Progenitor cell of endocrine pancreas (in vitro differentiated cells): ENCODE measurements around the gene TMEM244. TPM values are rescaled to one million over a fixed set of nuclear protein-coding genes. Genes with fewer than 3 reads are reported as not detected.

Experiments used
- DNase-seq: peaks from one replicate; pipeline ENCODE4 v3.0.0; 2021; ENCODE audit warnings: low spot score; ENCODE audit not compliant: unreplicated experiment
- H3K27ac Mint-ChIP-seq: 2 replicates; pipeline ENCODE4 v1.8.0; 2021; ENCODE audit warnings: mild to moderate bottlenecking, moderate library complexity, mixed read lengths
- H3K27me3 Mint-ChIP-seq: 2 replicates; pipeline ENCODE4 v1.8.0; 2021; ENCODE audit warnings: mixed read lengths
- H3K36me3 Mint-ChIP-seq: 2 replicates; pipeline ENCODE4 v1.8.0; 2022; ENCODE audit warnings: mixed read lengths; ENCODE audit not compliant: insufficient read depth
- H3K4me1 Mint-ChIP-seq: 2 replicates; pipeline ENCODE4 v1.8.0; 2021; ENCODE audit warnings: low read depth, mixed read lengths
- H3K4me3 Mint-ChIP-seq: 2 replicates; pipeline ENCODE4 v1.8.0; 2021; ENCODE audit warnings: low read depth, mild to moderate bottlenecking, moderate library complexity, mixed read lengths
- H3K9me3 Mint-ChIP-seq: 2 replicates; pipeline ENCODE4 v1.8.0; 2021; ENCODE audit warnings: low read depth, mixed read lengths
- total RNA-seq: library from RNA; stranded (reverse); gene quantifications from 2 replicates; pipeline ENCODE4 v1.2.1, GENCODE V29; 2021
- TF ChIP-seq, protein P1 (sequence below): fragments of 200-600 bp; sonication (generic); IDR thresholded peaks from one replicate; pipeline ENCODE4 v1.5.0; 2021; ENCODE audit warnings: antibody characterized with exemption, mild to moderate bottlenecking; ENCODE audit not compliant: unreplicated experiment

The TMEM244 gene
- total RNA-seq, 1 donor from 2014 or later, result not detected

GRCh38 chr6:129849456-129849855 lies 11.7 kb downstream of the TMEM244 start:
- TF ChIP-seq, protein P1, sequence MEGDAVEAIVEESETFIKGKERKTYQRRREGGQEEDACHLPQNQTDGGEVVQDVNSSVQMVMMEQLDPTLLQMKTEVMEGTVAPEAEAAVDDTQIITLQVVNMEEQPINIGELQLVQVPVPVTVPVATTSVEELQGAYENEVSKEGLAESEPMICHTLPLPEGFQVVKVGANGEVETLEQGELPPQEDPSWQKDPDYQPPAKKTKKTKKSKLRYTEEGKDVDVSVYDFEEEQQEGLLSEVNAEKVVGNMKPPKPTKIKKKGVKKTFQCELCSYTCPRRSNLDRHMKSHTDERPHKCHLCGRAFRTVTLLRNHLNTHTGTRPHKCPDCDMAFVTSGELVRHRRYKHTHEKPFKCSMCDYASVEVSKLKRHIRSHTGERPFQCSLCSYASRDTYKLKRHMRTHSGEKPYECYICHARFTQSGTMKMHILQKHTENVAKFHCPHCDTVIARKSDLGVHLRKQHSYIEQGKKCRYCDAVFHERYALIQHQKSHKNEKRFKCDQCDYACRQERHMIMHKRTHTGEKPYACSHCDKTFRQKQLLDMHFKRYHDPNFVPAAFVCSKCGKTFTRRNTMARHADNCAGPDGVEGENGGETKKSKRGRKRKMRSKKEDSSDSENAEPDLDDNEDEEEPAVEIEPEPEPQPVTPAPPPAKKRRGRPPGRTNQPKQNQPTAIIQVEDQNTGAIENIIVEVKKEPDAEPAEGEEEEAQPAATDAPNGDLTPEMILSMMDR, result no peak
- Mint-ChIP-seq H3K4me1 (no peaks in the 10 kb centered on the region), H3K36me3 (no peaks in the 10 kb centered on the region), H3K27ac (no peak overlapping the region), H3K9me3 (no peaks in the 10 kb centered on the region), H3K4me3 (no peak overlapping the region), H3K27me3 (no peaks in the 10 kb centered on the region)
- no peak for DNase-seq

DNA sequence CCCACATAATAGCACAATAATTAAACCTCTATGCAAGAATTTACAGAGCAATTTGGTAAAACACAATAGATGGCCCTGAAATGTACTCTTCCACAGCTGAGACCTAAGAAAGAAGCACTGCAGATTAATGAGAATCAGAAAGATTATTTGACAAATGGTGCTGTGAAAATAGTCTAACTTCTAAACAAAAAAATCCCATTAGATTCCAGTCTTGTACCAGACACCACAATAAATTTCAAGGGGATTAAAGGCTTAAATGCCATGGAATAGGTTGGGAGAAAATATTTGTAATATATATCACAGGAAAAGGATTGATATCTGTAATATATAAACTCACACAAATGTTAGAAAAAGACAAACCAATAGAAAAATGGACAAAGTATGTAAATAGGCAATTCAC lies 14.4 kb downstream of the TMEM244 start:
- no peaks in the 10 kb centered on the region for H3K9me3 Mint-ChIP-seq
- H3K4me1 Mint-ChIP-seq, result no peaks in the 10 kb centered on the region
- DNase-seq, result no peak
- H3K36me3 Mint-ChIP-seq, result no peaks in the 10 kb centered on the region
- H3K27ac Mint-ChIP-seq, result no peak overlapping the region
- H3K27me3 Mint-ChIP-seq, result no peaks in the 10 kb centered on the region
- H3K4me3 Mint-ChIP-seq, result no peak overlapping the region
- TF ChIP-seq, protein P1, result no peak

- no peak for DNase-seq
- Mint-ChIP-seq H3K9me3 (no peaks in the 10 kb centered on the region), H3K4me1 (no peaks in the 10 kb centered on the region), H3K27me3 (no peaks in the 10 kb centered on the region), H3K36me3 (no peaks in the 10 kb centered on the region), H3K27ac (no peak overlapping the region), H3K4me3 (no peak overlapping the region)
- TF ChIP-seq, protein P1, result no peak
Observed at GRCh38 chr6:129845696-129846095, 15.4 kb downstream of the TMEM244 start.

DNA sequence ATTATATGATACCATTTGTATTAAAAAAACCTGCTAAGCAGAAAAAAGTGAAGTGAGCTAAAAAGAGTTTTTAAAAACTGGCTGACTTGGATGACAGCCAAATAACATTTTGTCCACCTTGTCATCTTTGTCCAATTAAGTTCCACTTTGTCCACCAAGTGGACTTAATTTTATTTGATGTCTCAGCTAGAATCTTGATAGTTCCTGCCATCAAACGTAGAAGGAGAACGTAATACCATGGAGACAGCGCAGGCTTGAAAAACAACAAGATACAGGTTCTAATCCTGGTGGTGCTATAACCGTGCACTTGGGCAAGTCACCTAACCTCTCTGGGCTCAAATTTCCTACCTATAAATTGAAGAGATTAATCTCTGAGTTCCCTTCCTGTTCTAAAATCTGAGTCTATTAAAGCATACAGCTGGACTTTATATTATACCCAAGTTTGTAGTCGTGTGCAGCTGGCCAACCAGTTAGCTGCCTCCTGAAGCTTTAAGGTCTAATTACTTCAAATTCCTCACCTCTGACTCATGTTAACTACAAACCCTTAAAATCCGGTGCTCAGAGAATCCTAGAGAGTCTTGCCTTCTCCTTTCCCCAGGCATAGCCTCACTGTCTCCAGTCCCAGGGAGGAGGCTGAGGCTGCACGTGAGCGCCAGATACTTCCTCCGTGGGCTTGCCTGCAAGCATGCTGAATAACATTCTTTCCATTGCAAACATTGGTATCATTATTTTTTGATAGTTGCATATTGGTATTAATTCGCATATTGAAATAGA lies 16.8 kb downstream of the TMEM244 start:
- Mint-ChIP-seq H3K27ac (no peak overlapping the region), H3K4me3 (no peak overlapping the region), H3K4me1 (no peaks in the 10 kb centered on the region), H3K36me3 (no peaks in the 10 kb centered on the region), H3K27me3 (no peaks in the 10 kb centered on the region), H3K9me3 (no peaks in the 10 kb centered on the region)
- TF ChIP-seq, protein P1, result no peak
- DNase-seq, result no peak

GRCh38 chr6:129843573-129843972 lies 17.5 kb downstream of the TMEM244 start:
- H3K4me1 Mint-ChIP-seq, result no peaks in the 10 kb centered on the region
- H3K9me3 Mint-ChIP-seq, result peaks cover under 1% of the 10 kb centered on the region
- no peak for DNase-seq
- H3K27me3 Mint-ChIP-seq, result no peaks in the 10 kb centered on the region
- H3K27ac Mint-ChIP-seq, result no peak overlapping the region
- no peaks in the 10 kb centered on the region for H3K36me3 Mint-ChIP-seq
- H3K4me3 Mint-ChIP-seq, result no peak overlapping the region
- TF ChIP-seq, protein P1, result no peak
